HFF-Myc (cell line): ENCODE results near the gene PMM2.
"Not testable (repeated sequence)": the region's sequence is repeated elsewhere in the genome, so short reads cannot be mapped to it uniquely, and the experiment has no call there.

Experiments
- DNase-seq: peaks from one replicate; pipeline ENCODE4 v3.0.0-alpha.2; 2011; ENCODE audit warnings: low read depth; ENCODE audit errors: extremely low read depth
- H3K4me3 ChIP-seq: replicated peaks from 2 replicates; pipeline ENCODE4 v1.5.1; 2011; ENCODE audit warnings: low read depth, mild to moderate bottlenecking, control low read depth, low read length
- TF ChIP-seq, protein P1 (sequence below): IDR thresholded peaks from 2 replicates; pipeline ENCODE4 v1.5.1; 2012; ENCODE audit warnings: mild to moderate bottlenecking, low read depth, low read length, control low read depth; ENCODE audit errors: missing control alignments

The PMM2 gene

GRCh38 chr16:8777217-8777616 lies 20.4 kb upstream of the PMM2 start:
- DNase-seq = no peak
- H3K4me3 ChIP-seq = no peak overlapping the region
- TF ChIP-seq, protein P1, sequence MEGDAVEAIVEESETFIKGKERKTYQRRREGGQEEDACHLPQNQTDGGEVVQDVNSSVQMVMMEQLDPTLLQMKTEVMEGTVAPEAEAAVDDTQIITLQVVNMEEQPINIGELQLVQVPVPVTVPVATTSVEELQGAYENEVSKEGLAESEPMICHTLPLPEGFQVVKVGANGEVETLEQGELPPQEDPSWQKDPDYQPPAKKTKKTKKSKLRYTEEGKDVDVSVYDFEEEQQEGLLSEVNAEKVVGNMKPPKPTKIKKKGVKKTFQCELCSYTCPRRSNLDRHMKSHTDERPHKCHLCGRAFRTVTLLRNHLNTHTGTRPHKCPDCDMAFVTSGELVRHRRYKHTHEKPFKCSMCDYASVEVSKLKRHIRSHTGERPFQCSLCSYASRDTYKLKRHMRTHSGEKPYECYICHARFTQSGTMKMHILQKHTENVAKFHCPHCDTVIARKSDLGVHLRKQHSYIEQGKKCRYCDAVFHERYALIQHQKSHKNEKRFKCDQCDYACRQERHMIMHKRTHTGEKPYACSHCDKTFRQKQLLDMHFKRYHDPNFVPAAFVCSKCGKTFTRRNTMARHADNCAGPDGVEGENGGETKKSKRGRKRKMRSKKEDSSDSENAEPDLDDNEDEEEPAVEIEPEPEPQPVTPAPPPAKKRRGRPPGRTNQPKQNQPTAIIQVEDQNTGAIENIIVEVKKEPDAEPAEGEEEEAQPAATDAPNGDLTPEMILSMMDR = no peak

- no peak overlapping the region for H3K4me3 ChIP-seq
- TF ChIP-seq, protein P1 = no peak
- no peak for DNase-seq
Measured at GRCh38 chr16:8781797-8782196, 15.8 kb upstream of the PMM2 start.

GRCh38 chr16:8782673-8783072 lies 15.0 kb upstream of the PMM2 start:
- no peak for DNase-seq
- TF ChIP-seq, protein P1 = no peak
- no peak overlapping the region for H3K4me3 ChIP-seq

- TF ChIP-seq, protein P1 = no peak
- no peak overlapping the region for H3K4me3 ChIP-seq
- DNase-seq = no peak
Measured at GRCh38 chr16:8785408-8785807, 12.2 kb upstream of the PMM2 start.

GRCh38 chr16:8786316-8786715 lies 11.3 kb upstream of the PMM2 start:
- not testable (repeated sequence) for DNase-seq, H3K4me3 ChIP-seq

GRCh38 chr16:8788578-8789172 lies 9.0 kb upstream of the PMM2 start:
- DNase-seq = no peak
- TF ChIP-seq, protein P1 = no peak
- no peak overlapping the region for H3K4me3 ChIP-seq

GRCh38 chr16:8795091-8795490 lies 2.5 kb upstream of the PMM2 start:
- TF ChIP-seq, protein P1 = no peak
- DNase-seq = no peak
- no peak overlapping the region for H3K4me3 ChIP-seq
